ENCODE data around the gene MAP7D2. TPM values are rescaled to one million over a fixed set of nuclear protein-coding genes. Genes with fewer than 3 reads are reported as not detected.

Gene MAP7D2
- total RNA-seq, 1 experiment from 2014 or later, result 0.15 TPM

- TF ChIP-seq SP1 (IDR thresholded peaks at IDR 0.05; ENCODE audit: low read depth) (peak; percentile 40), YY1 (IDR thresholded peaks at IDR 0.05; ENCODE audit: extremely low read depth, insufficient replicate concordance, low read depth, low read length) (peak; percentile 58), SRF (IDR thresholded peaks at IDR 0.05; ENCODE audit: low read depth) (0 out of 2 replicates have a peak, but pooled peaks have one; percentile 19), POLR2A (IDR thresholded peaks at IDR 0.05; ENCODE audit: borderline replicate concordance, extremely low read depth, insufficient read depth, insufficient read length) (no peak), ZNF274 (IDR thresholded peaks at IDR 0.05; ENCODE audit: low read depth, low read length) (no peak), ELF1 (IDR thresholded peaks at IDR 0.05; ENCODE audit: borderline replicate concordance, low read depth) (no peak), ZFX (IDR thresholded peaks at IDR 0.05) (peak; percentile 40), JUND (IDR thresholded peaks at IDR 0.05) (no peak), EZH2 (IDR thresholded peaks at IDR 0.05) (no peak)
- TF ChIP-seq, protein P1, sequence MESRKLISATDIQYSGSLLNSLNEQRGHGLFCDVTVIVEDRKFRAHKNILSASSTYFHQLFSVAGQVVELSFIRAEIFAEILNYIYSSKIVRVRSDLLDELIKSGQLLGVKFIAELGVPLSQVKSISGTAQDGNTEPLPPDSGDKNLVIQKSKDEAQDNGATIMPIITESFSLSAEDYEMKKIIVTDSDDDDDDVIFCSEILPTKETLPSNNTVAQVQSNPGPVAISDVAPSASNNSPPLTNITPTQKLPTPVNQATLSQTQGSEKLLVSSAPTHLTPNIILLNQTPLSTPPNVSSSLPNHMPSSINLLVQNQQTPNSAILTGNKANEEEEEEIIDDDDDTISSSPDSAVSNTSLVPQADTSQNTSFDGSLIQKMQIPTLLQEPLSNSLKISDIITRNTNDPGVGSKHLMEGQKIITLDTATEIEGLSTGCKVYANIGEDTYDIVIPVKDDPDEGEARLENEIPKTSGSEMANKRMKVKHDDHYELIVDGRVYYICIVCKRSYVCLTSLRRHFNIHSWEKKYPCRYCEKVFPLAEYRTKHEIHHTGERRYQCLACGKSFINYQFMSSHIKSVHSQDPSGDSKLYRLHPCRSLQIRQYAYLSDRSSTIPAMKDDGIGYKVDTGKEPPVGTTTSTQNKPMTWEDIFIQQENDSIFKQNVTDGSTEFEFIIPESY (IDR thresholded peaks at IDR 0.05; ENCODE audit: extremely low read depth, insufficient replicate concordance, low read length), result no peak
- TF ChIP-seq, protein P2, sequence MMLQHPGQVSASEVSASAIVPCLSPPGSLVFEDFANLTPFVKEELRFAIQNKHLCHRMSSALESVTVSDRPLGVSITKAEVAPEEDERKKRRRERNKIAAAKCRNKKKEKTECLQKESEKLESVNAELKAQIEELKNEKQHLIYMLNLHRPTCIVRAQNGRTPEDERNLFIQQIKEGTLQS (IDR thresholded peaks at IDR 0.05), result no peak
- TF ChIP-seq, protein P3, sequence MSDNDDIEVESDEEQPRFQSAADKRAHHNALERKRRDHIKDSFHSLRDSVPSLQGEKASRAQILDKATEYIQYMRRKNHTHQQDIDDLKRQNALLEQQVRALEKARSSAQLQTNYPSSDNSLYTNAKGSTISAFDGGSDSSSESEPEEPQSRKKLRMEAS (IDR thresholded peaks at IDR 0.05), result peak; percentile 46; the same call in 1 of the 2 replicates
These were observed 24.8 kb upstream of the MAP7D2 start, which contains the start of gene EIF1AX (continued) for GRCh38 chrX:20141281-20142220.

All from HCT116 (cell line).